NCI-H2227 treated with DMSO at 0.1 percent for 48 hours (cell line): ENCODE measurements around the gene CNOT3.
"Not testable (repeated sequence)": the region's sequence is repeated elsewhere in the genome, so short reads cannot be mapped to it uniquely, and the experiment has no call there.

Experiments used
- DNase-seq: peaks from one replicate; lab custom pipeline; 2025; lab: John Stamatoyannopoulos, UW

CNOT3 gene

DNA sequence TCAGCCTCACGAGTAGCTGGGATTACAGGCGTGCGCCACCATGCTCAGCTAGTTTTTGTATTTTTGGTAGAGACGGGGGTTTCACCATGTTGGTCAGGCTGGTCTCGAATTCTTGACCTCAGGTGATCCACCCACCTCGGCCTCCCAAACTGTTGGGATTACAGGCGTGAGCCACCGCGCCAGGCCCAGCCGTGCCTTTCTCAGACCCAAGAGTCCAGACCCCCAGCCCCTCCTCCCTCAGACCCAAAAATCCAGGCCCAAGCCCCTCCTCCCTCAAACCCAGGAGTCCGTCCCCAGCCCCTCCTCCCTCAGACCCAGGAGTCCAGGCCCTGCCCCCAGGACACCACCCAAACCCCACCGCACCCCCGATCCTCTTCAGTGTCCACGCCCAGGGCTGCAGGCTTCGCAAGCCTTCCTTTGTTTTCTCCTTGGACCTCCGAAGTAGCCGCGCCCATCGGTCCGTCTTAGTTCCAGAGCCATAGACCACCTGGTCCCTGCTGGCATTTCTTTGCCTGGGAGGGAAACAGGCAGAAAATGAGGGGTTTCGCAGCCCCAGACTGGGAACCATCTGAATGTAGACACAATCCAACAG is 31.7 kb downstream of the CNOT3 start:
- no peak for DNase-seq

DNA sequence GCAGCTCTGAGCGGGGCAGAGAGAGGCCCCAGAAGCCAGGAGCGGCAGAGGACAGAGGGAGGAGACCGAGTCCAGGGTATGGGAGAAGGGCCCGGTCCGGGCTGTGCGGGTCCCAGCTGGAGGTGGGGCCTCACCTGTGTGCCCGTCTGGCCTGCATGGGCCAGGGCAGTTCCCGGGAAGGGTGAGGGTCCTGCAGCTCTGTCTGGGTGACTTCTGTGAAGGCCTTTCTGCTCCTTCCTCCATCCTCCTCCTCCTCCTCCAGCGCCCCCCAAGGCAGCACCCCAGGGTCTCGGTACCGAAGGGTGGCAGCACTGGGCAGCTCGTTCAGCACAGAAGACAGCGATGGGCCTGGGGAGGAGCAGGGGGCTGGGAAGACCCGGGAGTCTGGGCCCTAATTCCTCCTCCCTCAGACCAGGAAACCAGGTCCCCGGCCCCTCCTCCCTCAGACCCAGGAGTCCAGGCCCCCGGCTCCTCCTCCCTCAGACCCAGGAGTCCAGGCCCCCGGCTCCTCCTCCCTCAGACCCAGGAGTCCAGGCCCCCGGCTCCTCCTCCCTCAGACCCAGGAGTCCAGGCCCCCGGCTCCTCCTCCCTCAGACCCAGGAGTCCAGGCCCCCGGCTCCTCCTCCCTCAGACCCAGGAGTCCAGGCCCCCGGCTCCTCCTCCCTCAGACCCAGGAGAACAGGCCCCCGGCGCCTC is 34.3 kb downstream of the CNOT3 start:
- DNase-seq = not testable (repeated sequence)

DNA sequence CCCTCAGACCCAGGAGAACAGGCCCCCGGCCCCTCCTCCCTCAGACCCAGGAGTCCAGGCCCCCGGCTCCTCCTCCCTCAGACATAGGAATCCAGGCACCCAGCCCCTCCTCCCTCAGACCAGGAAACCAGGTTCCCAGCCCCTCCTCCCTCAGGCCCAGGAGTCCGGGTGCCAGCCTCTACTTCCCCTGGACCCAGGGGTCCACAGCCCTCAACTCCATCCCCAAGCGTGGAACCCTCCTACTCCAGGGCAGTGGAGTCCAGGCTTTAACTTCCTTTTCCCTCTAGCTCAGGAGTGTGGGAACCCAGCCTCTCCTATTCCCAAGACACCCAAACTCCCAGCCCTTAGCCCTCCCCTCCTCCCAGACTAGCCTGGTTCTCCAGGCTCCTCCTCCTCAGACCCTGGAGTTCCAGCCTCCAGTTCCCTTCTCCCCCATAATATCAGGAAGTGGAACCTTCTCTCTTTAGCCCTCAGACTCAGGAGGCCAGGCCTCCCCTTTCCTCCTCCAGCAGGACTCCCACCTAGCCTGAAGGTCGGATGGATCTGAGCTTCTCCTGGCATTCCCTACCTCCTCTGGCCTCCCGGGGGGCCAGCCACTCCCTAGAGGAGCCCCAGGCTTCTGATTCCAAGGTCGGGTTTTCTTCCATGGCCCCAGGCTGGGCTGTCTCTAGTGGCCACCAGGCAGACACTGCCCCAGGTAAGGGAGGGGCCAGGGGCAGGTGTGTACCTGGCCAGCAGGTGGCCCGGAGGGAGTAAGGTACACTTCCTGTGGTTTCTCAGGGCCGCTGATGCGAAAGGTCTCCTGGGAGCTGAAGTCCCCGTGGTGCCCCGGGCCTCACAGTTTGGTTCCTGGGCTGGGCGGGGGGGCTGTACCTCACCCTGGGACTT is 35.2 kb downstream of the CNOT3 start, which contains the start of gene TMC4:
Gene TMC4, minus strand, starts transcription at position 690 of the 888 bp plus-strand sequence. Its CDS starts 43 bp downstream, at position 647.
- DNase-seq = no peak

DNA sequence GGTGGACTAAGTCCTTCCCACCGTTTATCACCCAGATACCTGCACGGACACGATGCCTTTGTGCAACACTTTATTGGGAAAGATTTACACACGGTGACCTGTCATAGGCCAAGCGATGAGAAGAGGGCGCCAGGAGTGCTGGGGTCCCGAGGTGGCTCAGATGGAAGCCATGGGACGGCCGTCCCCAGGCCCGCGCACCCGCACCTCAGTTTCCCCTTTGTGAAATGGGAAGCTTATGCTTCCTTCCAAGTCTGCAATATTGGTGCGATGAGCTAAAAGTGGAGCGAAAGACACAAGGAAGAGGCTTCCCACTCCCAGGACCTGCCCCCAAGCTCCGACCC is 35.8 kb downstream of the CNOT3 start:
- DNase-seq = no peak

DNA sequence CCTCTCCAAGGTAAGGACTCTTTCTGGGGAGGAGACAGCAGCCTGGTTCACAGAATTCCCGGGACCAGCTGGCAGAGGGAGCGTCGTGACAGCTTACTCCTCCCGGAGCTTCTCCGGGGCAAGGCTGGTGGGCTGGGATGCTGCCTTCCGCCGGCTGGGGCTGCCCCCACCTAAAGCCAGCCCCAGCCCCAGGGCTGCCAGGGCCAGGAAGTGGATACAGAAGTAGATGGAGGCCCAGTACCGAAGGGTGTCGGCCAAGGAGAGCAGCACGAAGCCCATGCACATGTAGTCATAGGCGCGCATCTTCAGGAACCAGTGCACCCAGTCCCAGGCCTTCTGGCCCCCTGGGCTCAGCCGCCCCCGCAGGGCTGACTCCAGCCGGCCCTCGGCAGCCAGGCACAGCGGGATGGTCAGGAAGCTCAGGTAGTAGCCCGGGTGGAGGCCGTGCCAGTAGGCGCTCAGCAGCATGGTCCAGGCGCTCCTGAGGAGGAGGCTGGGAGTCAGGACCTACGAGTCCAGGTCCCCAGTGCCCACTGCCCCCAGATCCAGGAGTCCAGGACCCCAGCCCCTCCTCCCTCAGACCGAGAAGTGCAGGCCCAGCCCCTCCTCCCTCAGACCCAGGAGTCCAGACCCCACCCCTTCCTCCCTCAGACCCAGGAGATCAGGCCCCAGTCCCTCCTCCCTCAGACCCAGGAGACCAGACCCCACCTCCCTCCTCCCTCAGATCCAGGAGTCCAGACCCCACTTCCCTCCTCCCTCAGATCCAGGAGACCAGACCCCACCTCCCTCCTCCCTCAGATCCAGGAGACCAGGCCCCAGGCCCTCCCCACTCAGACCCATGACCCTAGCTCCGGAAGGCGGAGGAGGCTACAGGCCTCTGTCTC is 36.6 kb downstream of the CNOT3 start:
- no peak for DNase-seq

DNA sequence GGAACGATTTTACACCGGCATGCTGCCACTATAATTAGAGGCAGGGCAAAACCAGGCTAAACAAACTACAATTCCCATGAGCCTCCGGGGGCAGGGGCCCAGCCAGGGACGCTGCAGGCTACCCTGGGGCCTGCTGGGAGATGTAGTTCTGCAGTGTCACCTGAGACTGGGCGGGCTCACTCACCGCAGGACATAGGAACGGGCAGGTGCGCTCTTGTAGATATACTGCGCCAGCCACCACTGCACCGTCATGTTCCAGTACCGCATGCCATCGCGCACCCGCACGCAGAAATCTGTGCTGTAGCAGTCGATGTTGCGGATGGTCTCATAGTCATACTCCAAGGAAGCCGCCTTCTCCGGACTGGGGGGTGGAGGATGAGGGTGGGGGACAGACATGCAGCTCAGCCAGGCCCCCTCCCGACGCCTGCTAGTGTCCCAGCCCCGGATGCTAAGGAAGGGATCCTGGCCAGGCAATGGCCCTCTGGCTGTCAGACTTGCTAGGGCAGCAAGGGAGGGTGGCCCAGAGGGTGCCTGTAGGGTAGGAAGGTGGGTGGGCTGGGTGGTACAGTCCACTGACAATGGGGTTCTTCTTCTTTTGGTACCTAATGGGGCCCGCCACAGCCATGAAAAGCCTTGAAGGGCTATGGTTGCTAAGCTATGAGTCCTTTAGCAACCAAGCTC is 41.2 kb downstream of the CNOT3 start:
- peak; percentile 67 for DNase-seq

DNA sequence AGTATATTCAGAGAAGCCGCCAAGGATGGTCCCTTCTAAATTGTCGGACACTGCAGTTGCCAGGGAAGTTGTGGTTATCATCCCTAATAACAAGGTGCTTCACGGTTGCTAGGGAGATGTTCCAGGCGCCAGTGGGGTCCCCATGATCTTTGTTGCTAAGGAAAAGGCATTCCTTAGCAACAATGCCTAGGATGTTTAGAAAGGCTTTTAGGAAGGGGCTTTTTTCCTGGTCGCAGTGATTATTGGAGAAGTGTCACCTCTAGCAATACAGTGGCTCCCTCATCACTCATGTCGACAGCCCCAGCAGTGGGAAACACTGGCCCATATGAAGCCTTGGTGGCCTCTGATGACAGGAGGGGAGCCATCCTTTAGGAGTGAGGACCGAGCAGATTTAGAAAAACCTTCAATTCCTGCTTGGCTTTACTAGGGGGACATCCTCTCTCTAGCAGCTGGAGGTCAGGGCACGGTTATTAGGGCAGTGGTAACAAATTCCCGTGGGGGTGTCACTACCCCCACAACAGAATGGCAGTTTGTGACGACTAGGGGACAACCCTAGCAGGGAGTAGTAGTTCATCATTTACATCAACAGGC is 41.8 kb downstream of the CNOT3 start:
- DNase-seq = peak; percentile 69

DNA sequence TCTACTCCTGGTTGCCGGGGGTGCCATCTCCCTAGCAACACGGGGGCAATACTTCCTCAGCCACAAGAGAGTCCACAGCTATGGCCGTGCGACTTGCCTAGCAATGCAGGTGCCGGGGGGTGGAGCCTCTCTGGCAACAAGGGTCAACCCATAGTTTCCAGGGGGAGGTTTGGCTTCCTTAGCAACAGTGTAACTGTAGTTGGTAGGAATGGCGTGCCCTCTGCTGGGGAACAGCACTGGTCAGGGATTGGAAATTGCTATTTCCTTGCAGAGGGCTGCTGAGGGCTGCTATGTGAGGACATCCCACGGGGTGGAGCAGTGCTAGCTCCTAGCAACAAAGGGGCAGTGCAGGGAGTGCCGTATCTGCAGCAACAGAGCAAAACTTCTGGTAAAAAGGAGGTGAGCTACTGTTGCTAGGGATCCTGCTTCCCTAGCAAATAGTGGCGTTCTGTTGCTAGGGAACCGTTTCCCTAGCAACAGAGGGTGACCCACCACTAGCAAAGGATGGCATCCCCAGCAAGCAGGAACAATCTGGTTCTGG is 42.4 kb downstream of the CNOT3 start:
- peak; percentile 99 for DNase-seq

DNA sequence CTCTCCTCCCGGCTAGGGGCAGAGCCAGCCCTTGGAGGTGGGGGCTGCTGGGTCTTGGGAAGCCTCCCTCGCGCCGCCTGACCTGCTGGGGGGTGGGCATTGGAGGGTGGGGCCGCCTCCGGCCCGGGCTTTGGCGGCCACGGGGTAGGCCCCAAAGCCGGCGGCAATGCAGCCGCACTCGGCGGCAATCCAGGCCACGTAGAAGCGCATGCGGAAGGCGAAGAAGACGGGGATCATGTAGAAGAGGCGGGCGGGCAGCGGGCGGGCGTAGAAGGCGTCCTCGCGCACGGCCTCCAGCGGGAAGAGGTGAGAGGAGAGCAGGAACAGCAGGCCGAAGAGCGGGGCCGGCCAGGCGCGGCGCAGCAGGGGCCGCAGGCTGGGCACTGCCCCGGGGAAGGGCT is 43.1 kb downstream of the CNOT3 start:
- peak; percentile 64 for DNase-seq

DNA sequence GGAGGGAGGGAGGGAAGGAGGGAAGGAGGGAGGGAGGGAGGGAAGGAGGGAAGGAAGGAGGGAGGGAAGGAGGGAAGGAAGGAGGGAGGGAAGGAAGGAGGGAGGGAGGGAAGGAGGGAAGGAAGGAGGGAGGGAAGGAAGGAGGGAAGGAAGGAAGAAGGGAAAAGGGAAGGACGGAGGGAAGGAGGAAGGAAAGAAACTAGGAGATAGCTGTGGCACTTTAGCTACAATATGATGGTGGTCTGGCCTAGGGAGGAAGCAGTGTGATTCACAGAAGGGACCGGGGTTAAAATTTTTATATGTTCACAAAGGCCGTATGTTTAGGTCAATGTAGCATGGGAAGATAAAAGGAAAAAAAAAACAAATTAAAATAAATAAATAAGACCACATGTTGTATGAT is 44.3 kb downstream of the CNOT3 start:
- DNase-seq = not testable (repeated sequence)

DNA sequence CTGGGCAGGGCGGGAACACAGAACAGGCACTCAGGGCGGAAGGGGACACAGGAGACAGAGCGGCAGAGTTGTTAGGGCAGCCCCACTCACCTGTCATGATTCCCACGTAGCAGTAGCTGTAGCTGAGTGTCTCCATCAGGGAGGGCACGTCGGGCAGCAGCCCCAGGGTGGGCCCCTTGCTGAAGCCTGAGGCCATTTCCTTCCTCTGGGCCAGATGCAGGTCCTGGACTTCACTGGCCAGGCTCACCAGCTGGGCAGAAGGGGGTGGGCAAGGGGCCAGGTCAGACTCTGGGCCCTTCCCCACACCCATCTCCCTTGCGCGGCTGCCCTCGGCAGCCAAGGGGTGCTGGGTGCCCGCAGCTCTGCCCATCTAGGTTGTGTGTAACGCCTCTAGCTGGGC is 45.9 kb downstream of the CNOT3 start:
- no peak for DNase-seq

DNA sequence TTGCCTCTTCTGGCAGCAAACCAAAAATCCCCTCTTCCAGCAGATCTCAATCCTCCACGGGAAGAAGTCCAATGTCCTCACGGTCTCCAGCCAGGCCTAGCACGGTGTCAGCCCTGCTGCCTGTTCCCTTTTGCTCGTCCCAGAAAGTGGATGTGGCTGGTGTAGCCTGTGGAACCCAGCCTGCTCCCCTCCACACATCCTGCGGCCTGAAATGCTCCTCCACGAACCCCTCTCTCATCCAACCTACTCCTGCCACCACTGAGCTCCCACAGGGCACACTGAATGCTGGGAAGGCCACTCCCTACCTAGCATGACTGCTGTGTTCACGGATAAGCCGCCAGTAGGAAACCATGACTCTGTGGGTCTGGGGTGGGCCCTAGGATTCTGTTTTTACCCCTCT is 48.8 kb downstream of the CNOT3 start:
- no peak for DNase-seq

DNA sequence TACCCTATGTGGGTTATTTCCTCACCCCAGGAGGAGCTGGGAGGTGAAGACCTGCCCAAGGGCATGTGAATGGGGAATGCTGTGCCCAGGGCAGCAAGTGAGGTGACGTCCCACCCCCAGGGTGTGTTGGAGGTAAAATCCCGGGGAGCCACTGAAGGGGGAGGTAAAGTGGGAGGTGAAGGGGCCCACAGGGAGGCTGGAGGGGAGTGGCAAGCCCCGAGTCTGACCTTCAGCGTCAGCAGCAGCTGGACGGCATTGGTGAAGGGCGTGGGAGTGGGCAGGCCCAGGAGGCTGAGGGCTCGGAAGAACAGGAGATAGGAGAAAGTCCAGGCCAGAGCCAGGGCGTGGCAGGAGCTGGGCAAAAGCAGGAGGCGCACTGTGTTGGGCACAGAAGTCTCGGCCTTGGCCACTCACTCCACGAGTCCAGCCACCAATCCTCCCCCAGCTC is 49.4 kb downstream of the CNOT3 start:
- DNase-seq = no peak

DNA sequence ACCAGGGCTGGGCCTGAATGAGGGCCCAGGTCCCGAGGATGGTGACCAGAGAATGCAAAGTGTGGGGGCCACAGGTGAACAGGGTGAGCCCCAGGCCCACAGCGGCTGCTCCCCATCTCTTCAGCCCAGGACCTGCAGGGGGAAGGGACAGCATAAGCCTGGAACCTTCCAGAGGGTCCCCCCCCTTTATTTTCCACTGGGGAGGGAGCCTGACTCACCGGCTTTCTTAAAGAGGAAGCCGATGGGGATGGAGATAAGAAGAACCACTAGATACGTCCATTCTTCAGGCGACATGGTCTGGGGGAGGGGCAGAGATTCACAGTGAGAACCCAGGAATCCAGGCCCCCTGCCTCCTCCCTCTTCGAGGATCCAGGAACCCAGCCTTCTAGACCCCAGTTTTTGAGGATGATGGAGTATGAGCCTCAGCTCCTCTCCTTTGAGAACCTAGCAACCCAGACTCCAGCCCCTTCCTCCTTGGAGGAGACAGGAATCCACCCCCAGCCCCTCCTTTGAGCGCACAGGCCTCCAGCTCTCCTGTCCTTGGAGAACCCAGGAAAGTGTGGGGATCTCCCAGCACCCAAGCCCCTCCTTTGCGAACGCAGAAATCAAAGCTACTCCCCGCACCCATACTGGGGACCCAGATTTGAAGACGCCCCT is 50.8 kb downstream of the CNOT3 start:
- DNase-seq = no peak

DNA sequence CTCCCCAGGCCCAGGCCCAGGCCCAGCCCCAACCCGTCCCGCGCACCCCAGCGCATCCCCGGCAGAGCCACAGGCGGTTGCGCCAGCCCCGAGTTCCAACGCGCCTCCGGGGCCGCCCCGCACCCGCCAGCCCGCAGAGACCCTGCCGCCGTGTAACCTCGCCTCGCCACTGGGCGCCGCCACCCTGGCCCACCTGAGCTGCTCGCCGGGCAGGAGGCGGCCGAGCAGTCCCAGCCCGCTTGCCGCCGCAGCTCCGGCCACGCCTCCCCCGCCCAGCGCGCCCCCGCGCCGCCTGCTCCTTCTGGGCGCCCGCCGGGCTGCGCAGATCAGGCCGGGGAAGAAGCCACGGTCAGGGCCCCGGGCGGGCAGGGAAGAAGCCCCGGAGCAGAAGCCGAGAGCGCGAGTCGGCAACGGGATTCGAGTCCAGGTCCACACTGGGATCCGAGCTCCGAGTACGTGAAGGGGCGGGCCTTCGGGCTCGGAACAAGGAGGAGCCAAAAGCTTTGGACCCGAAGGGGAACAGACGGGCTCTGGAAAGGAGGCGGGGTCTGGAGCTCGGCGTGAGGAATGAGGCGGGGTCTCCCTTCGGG is 51.7 kb downstream of the CNOT3 start, which contains the start of gene MBOAT7:
Gene MBOAT7, minus strand, starts transcription at position 436 of the 590 bp plus-strand sequence. CDS start 1,072 bp downstream, outside the sequence.
- DNase-seq = no peak

DNA sequence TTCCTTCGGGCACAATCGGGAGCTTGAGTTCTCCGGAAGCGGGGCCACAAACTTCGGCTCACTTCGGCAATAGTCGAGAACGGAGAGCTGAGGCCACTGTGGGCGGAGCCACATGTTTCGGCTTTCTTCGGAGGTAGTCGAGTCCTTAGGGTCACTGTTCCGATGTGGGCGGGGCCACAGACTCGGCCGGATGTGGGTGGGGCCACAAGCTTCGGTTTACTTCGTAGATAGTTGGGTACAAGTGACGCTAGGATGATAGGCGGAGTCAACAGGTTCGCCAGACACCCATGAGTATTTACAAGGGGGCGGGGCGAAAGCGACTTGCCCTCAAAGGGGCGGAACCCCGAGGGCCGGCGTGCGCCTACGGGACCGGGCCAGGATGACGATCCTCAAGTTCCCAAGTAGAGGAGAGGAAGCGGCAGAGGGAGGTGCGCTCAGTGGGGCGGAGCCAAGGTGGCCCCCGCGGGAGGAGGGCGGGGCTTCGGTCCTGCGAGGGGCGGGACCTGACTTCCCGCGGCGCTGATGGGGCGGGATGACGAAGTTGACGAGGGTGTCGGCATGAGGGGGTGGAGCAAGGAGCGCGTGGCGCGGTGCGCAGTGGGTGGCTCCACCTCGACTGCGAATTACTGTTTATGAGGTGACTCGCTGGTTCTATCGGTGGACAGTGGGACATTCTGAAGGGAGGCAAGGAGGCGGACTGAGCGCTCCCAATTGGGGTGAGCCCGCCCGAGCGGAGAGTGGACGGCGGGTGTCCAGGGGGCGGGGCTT is 52.4 kb downstream of the CNOT3 start:
- DNase-seq = peak; percentile 100

DNA sequence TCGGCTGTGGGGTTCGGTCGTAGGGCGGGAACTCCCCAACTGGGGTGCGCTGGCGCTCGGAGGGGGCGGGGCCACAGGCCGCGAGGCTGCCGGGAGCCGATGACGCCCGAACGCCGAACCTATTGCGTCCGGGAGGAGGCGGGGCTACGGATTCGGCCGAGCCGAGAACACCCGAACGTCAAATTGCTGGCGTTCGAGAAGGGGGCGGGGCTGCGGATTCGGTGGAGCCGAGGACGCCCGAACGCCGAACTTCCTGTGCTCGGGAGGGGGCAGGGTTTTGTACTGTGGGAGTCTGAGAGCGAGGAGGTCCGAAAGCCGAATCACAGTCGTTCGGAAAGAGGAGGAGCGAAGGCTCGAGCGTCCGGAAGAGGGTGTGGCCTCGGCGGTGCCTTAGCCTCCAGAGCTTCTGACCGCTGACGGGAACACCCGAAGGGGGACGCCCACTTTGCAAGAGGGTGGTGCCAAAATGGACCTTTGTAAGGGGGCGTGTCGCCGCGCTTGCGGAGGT is 53.0 kb downstream of the CNOT3 start:
- DNase-seq = peak; percentile 100

DNA sequence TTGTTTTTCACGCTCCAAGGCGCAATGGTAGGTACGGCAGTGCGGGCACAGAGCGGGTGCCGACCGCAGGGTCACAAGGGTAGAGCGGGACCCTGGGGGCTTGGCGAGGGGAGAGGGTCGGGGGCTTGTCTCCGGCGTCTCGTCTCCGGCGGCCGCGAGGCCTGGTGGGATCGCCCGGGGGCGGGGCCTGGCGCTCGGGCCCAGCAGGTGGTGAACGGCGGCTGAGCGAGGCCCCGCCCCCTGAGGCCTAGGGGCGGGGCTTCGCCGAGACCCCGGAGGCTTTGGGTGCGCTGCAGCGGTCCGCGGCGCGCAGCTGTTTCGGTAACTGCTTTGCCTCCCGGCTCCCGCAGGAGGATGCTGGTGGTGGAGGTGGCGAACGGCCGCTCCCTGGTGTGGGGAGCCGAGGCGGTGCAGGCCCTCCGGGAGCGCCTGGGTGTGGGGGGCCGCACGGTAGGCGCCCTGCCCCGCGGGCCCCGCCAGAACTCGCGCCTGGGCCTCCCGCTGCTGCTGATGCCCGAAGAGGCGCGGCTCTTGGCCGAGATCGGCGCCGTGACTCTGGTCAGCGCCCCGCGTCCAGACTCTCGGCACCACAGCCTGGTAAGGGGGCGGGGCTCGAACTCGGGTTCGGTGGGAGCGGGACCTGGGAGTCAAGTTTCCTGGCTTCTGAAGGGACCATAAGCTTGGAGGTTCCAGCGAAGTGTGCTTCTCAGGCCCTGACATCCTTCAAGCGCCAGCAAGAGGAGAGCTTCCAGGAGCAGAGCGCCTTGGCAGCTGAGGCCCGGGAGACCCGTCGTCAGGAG is 53.6 kb downstream of the CNOT3 start, which contains the start of gene TSEN34:
Gene TSEN34, plus strand, starts transcription at position 298 of the 800 bp plus-strand sequence. Its CDS starts 57 bp downstream, at position 355.
- DNase-seq = peak; percentile 99
